K562 (cell line): ENCODE results near the gene OCIAD1. TPM values are rescaled to one million over a fixed set of nuclear protein-coding genes. Genes with fewer than 3 reads are reported as not detected.
A peak's percentile ranks its signal among the peaks of the same experiment; 100 is the strongest.

Source experiments
- BACH1 ChIP-seq: fragments of 200-800 bp; sonication (Bioruptor generic); IDR thresholded peaks from 2 replicates; pipeline ENCODE4 v1.6.1; 2016; ENCODE audit warnings: missing genetic modification characterization, missing compliant biosample characterization
- FOSL1 ChIP-seq: fragments of 200-800 bp; sonication (Bioruptor generic); conservative IDR thresholded peaks from 2 replicates; pipeline ENCODE4 v1.6.1; 2016; ENCODE audit warnings: missing genetic modification characterization, missing compliant biosample characterization
- FUS ChIP-seq: fragments of 200-400 bp; formaldehyde crosslinking; optimal IDR thresholded peaks from 2 replicates; pipeline ENCODE3; 2017; ENCODE audit warnings: low read depth, low read length
- GTF3C2 ChIP-seq: IDR thresholded peaks from 3 replicates; pipeline ENCODE4 v1.6.1; 2011; ENCODE audit warnings: borderline replicate concordance, mild to moderate bottlenecking, moderate library complexity; ENCODE audit not compliant: insufficient read length; ENCODE audit errors: extremely low read depth
- HDAC1 ChIP-seq, 2 experiments: fragments of 450-650 bp; IDR thresholded peaks; 2 replicates each; pipeline ENCODE4 v1.6.1; 2016 to 2017; ENCODE audit warnings: inconsistent platforms in 1 of 2, mild to moderate bottlenecking in 1 of 2, moderate library complexity in 1 of 2
- HMGN3 ChIP-seq: IDR thresholded peaks from 2 replicates; pipeline ENCODE4 v1.6.1; 2011; ENCODE audit warnings: borderline replicate concordance, low read depth, mild to moderate bottlenecking, mixed read lengths, low read length; ENCODE audit not compliant: insufficient read length; ENCODE audit errors: extremely low read depth
- MCM3 ChIP-seq: fragments of 450-650 bp; IDR thresholded peaks from 2 replicates; pipeline ENCODE4 v1.6.1; 2016
- MLLT1 ChIP-seq, 2 experiments: fragments of 450-650 bp; IDR thresholded peaks; 2 replicates each; pipeline ENCODE4 v1.6.1; 2016
- POLR2AphosphoS5 ChIP-seq: IDR thresholded peaks from 2 replicates; pipeline ENCODE4 v1.6.1; 2011; ENCODE audit warnings: mild to moderate bottlenecking, low read depth, low read length, moderate library complexity; ENCODE audit not compliant: control insufficient read depth, insufficient read depth
- POLR2H ChIP-seq: IDR thresholded peaks from 2 replicates; pipeline ENCODE4 v1.6.1; 2016; ENCODE audit warnings: missing genetic modification characterization, low read depth, mild to moderate bottlenecking, control low read depth, missing compliant biosample characterization, moderate library complexity
- USF2 ChIP-seq: sonication (generic); formaldehyde crosslinking; IDR thresholded peaks from 2 replicates; pipeline ENCODE4 v1.5.0; 2020; ENCODE audit warnings: missing genetic modification reagents
- ZNF407 ChIP-seq: fragments of 450-650 bp; IDR thresholded peaks from 2 replicates; pipeline ENCODE4 v1.6.1; 2016; ENCODE audit warnings: low read depth
- ZNF75A ChIP-seq: fragments of 450-650 bp; formaldehyde crosslinking; IDR thresholded peaks from 2 replicates; pipeline ENCODE4 v1.4.0; 2020; ENCODE audit warnings: mild to moderate bottlenecking
- polyA plus RNA-seq, 8 experiments: library from polyadenylated mRNA; depleted of rRNA in 4 of 8; stranded (reverse) in 5 of 8; unstranded in 3 of 8; fragments of >200 nt; fragmentation: Nextera tagmentation in 2 of 8; fragmentation: Illumina TruSeq in 1 of 8; extraction: Ambion mirVana in 2 of 8; extraction: Trizol in 1 of 8; gene quantifications; 2 replicates each; pipeline versions ENCODE4 v1.2.1 to v1.2.3, GENCODE V29; 2011 to 2014; ENCODE audit warnings: inconsistent platforms in 1 of 8, missing spikeins in 1 of 8
- total RNA-seq, 7 experiments: library from RNA; depleted of rRNA in 6 of 7; stranded (reverse); fragments of >200 nt in 6 of 7; fragmentation: Illumina TruSeq in 2 of 7; extraction: Trizol in 2 of 7; gene quantifications; 2 replicates each; pipeline versions ENCODE4 v1.2.1 to v1.2.3, GENCODE V29; 2011 to 2021; ENCODE audit warnings: low replicate concordance in 1 of 7

The OCIAD1 gene
- total and polyA plus RNA-seq, 9 of the 15 experiments (the other 6 are each of a cell fraction or from before 2014, with no cell fraction given), result 99.0 to 358 (median 196) TPM

- TF ChIP-seq USF2 (CRISPR knock-in tag) (no peak), POLR2AphosphoS5 (peak; percentile 51; the same call in 1 of the 2 replicates), MLLT1 (IDR thresholded peaks at IDR 0.05) (no peak), ZNF75A (CRISPR knock-in tag) (no peak), HDAC1 (IDR thresholded peaks at IDR 0.05) (peak in 1 of 2 experiments; percentile 57; a peak in 2 of 4 replicates), BACH1 (tag) (no peak), ZNF407 (no peak), HMGN3 (peak; percentile 53), POLR2H (tag) (0 out of 2 replicates have a peak, but pooled peaks have one; percentile 36), FUS (no peak), MCM3 (no peak), GTF3C2 (no peak), FOSL1 (tag) (peak; percentile 79)
These were observed 22.9 kb downstream of the OCIAD1 start (continued) for GRCh38 chr4:48853604-48854394.
